PC-9 (cell line): ENCODE data around the gene COPS6.

Experiments
- CTCF ChIP-seq: fragments of 200-600 bp; sonication (generic); conservative IDR thresholded peaks from 2 replicates; pipeline ENCODE4 v1.6.1; 2017; ENCODE audit warnings: mixed run types, antibody characterized with exemption, mild to moderate bottlenecking, moderate library complexity
- EZH2 ChIP-seq: fragments of 200-600 bp; sonication (generic); IDR thresholded peaks from 2 replicates; pipeline ENCODE4 v1.8.0; 2017; ENCODE audit warnings: antibody characterized with exemption, low read depth

GRCh38 chr7:100088621-100089457 lies at the start of gene COPS6:
- no peak for TF ChIP-seq EZH2
- TF ChIP-seq CTCF, result no peak
